ENCODE measurements around the gene SLC6A3.
A peak's percentile ranks its signal among the peaks of the same experiment; 100 is the strongest.

The SLC6A3 gene

GRCh38 chr5:1445313-1445688, at the start of gene SLC6A3:
TSS of gene SLC6A3 (minus strand) at chr5:1445440. CDS start at chr5:1443197, 2,243 bp downstream.
- Histone ChIP-seq H3K4me3 (ENCODE audit: low read length) (no peak within 1 kb of the TSS), H3K79me2 (ENCODE audit: low read length) (no peaks in the 10 kb centered on the region), H3K27me3 (ENCODE audit: low read depth, low read length) (no peaks in the 10 kb centered on the region), H3K36me3 (replicated peaks; ENCODE audit: low read depth, low read length) (no peaks in the 10 kb centered on the region), H3K9ac (ENCODE audit: low read length) (no peak within 1 kb of the TSS), H2AFZ (ENCODE audit: low read depth, low read length) (no peak within 1 kb of the TSS), H3K4me2 (ENCODE audit: low read length) (no peak within 1 kb of the TSS), H3K4me1 (ENCODE audit: low read length) (no peaks in the 10 kb centered on the region), H4K20me1 (ENCODE audit: insufficient read depth, low read length) (no peaks in the 10 kb centered on the region), H3K27ac (ENCODE audit: low read length) (no peak within 1 kb of the TSS), H3K9me3 (ENCODE audit: insufficient read depth, low read length) (no peaks in the 10 kb centered on the region)
- no peak for TF ChIP-seq EZH2phosphoT487 (IDR thresholded peaks at IDR 0.05; ENCODE audit: low read depth)
- TF ChIP-seq CTCF (IDR thresholded peaks at IDR 0.05; ENCODE audit: low read depth, low read length) = no peak

- Histone ChIP-seq H3K4me3 (ENCODE audit: low read length) (peak overlapping the region; percentile 67), H3K79me2 (ENCODE audit: low read length) (peaks cover 79% of the 10 kb centered on the region), H3K36me3 (replicated peaks; ENCODE audit: low read depth, low read length) (peaks cover 61% of the 10 kb centered on the region), H3K4me2 (ENCODE audit: low read length) (peak overlapping the region; percentile 73), H4K20me1 (ENCODE audit: insufficient read depth, low read length) (no peaks in the 10 kb centered on the region), H3K9ac (ENCODE audit: low read length) (peak overlapping the region; percentile 86), H3K9me3 (ENCODE audit: insufficient read depth, low read length) (no peaks in the 10 kb centered on the region), H3K27ac (ENCODE audit: low read length) (peak overlapping the region; percentile 100), H3K27me3 (ENCODE audit: low read depth, low read length) (no peaks in the 10 kb centered on the region), H2AFZ (ENCODE audit: low read depth, low read length) (no peak overlapping the region), H3K4me1 (ENCODE audit: low read length) (peaks cover 99% of the 10 kb centered on the region)
- TF ChIP-seq CTCF (IDR thresholded peaks at IDR 0.05; ENCODE audit: low read depth, low read length) (no peak), EZH2phosphoT487 (IDR thresholded peaks at IDR 0.05; ENCODE audit: low read depth) (no peak)
Observed at GRCh38 chr5:1493941-1494340, 48.7 kb upstream of the SLC6A3 start.

- H3K4me2 ChIP-seq (ENCODE audit: low read length) = peak overlapping the region; percentile 73
- no peaks in the 10 kb centered on the region for H3K27me3 ChIP-seq (ENCODE audit: low read depth, low read length)
- H3K79me2 ChIP-seq (ENCODE audit: low read length) = peaks cover 77% of the 10 kb centered on the region
- H3K4me1 ChIP-seq (ENCODE audit: low read length) = peaks cover 100% of the 10 kb centered on the region
- peak overlapping the region; percentile 86 for H3K9ac ChIP-seq (ENCODE audit: low read length)
- no peaks in the 10 kb centered on the region for H3K9me3 ChIP-seq (ENCODE audit: insufficient read depth, low read length)
- no peak overlapping the region for H2AFZ ChIP-seq (ENCODE audit: low read depth, low read length)
- H3K27ac ChIP-seq (ENCODE audit: low read length) = peak overlapping the region; percentile 100
- H3K36me3 ChIP-seq (replicated peaks; ENCODE audit: low read depth, low read length) = peaks cover 59% of the 10 kb centered on the region
- TF ChIP-seq EZH2phosphoT487 (IDR thresholded peaks at IDR 0.05; ENCODE audit: low read depth) = no peak
- TF ChIP-seq CTCF (IDR thresholded peaks at IDR 0.05; ENCODE audit: low read depth, low read length) = no peak
- no peaks in the 10 kb centered on the region for H4K20me1 ChIP-seq (ENCODE audit: insufficient read depth, low read length)
- H3K4me3 ChIP-seq (ENCODE audit: low read length) = peak overlapping the region; percentile 67
Observed at GRCh38 chr5:1493413-1493812, 48.2 kb upstream of the SLC6A3 start.

GRCh38 chr5:1492757-1493156, 47.5 kb upstream of the SLC6A3 start:
- Histone ChIP-seq H3K79me2 (ENCODE audit: low read length) (peaks cover 83% of the 10 kb centered on the region), H3K9me3 (ENCODE audit: insufficient read depth, low read length) (no peaks in the 10 kb centered on the region), H3K9ac (ENCODE audit: low read length) (peak overlapping the region; percentile 86), H3K27ac (ENCODE audit: low read length) (peak overlapping the region; percentile 100), H3K4me1 (ENCODE audit: low read length) (peaks cover 100% of the 10 kb centered on the region), H3K4me2 (ENCODE audit: low read length) (peak overlapping the region; percentile 73), H3K27me3 (ENCODE audit: low read depth, low read length) (no peaks in the 10 kb centered on the region), H4K20me1 (ENCODE audit: insufficient read depth, low read length) (no peaks in the 10 kb centered on the region), H3K36me3 (replicated peaks; ENCODE audit: low read depth, low read length) (peaks cover 65% of the 10 kb centered on the region), H3K4me3 (ENCODE audit: low read length) (peak overlapping the region; percentile 67), H2AFZ (ENCODE audit: low read depth, low read length) (no peak overlapping the region)
- TF ChIP-seq EZH2phosphoT487 (IDR thresholded peaks at IDR 0.05; ENCODE audit: low read depth) = no peak
- TF ChIP-seq CTCF (IDR thresholded peaks at IDR 0.05; ENCODE audit: low read depth, low read length) = no peak

Measured in OCI-LY3 (cell line).